22Rv1 (cell line): ENCODE results near the gene NLRP5.

Experiments used
- ZFX ChIP-seq: fragments of 450-650 bp; IDR thresholded peaks from 2 replicates; pipeline ENCODE4 v1.6.1; 2017; ENCODE audit warnings: antibody characterized with exemption, borderline replicate concordance
- TF ChIP-seq, protein P1 (sequence below): fragments of 450-650 bp; IDR thresholded peaks from 2 replicates; pipeline ENCODE4 v1.5.1; 2017; ENCODE audit warnings: mild to moderate bottlenecking

DNA sequence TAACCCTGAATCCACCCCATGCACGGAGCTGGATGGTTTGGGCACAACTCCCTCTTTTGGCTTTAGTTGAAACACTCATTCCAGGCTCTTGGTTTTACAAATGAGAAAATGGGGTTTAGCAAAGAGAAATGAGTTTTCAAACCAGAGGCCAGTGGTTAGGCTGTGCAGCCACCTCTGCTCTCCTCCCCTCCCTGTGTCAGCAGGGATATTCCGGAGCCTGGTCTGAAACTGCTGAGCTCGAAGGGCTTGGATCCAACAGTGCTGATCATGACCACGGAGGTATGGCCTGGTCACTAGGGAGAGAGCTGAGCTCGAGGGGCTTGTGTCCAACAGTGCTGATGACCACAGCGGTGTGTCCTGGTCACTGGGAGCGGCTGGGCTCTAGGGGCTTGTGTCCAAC, 93.0 kb downstream of the NLRP5 start:
- TF ChIP-seq, protein P1, sequence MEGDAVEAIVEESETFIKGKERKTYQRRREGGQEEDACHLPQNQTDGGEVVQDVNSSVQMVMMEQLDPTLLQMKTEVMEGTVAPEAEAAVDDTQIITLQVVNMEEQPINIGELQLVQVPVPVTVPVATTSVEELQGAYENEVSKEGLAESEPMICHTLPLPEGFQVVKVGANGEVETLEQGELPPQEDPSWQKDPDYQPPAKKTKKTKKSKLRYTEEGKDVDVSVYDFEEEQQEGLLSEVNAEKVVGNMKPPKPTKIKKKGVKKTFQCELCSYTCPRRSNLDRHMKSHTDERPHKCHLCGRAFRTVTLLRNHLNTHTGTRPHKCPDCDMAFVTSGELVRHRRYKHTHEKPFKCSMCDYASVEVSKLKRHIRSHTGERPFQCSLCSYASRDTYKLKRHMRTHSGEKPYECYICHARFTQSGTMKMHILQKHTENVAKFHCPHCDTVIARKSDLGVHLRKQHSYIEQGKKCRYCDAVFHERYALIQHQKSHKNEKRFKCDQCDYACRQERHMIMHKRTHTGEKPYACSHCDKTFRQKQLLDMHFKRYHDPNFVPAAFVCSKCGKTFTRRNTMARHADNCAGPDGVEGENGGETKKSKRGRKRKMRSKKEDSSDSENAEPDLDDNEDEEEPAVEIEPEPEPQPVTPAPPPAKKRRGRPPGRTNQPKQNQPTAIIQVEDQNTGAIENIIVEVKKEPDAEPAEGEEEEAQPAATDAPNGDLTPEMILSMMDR, result no peak
- no peak for TF ChIP-seq ZFX
